ENCODE results near the gene FUOM. TPM values are rescaled to one million over a fixed set of nuclear protein-coding genes. Genes with fewer than 3 reads are reported as not detected.

FUOM gene
- total and polyA plus RNA-seq, 2 of the 8 experiments (the other 6 are each of a cell fraction or from before 2014, with no cell fraction given), result 22.0 to 30.4 TPM

GRCh38 chr10:133353202-133353959 is 4.4 kb downstream of the FUOM start (continued):
- TF ChIP-seq JUN (IDR thresholded peaks at IDR 0.05; ENCODE audit: low read depth, low read length), result no peak
